Keratinocyte (primary cell): ENCODE data around the gene ASCC3.

ENCODE experiments used
- EZH2 ChIP-seq: IDR thresholded peaks from one replicate; pipeline ENCODE4 v1.6.1; 2012; ENCODE audit warnings: inconsistent platforms, mild to moderate bottlenecking, low read length, moderate library complexity
- TF ChIP-seq, protein P1 (sequence below), 3 experiments: IDR thresholded peaks in 1 of 3; conservative IDR thresholded peaks in 1 of 3; optimal IDR thresholded peaks in 1 of 3; 2 replicates in 2 of 3; 3 replicates in 1 of 3; pipeline versions ENCODE3 to v1.5.1; 2011; ENCODE audit warnings: low read length in 3 of 3, mild to moderate bottlenecking in 3 of 3, moderate library complexity in 2 of 3, control low read depth in 1 of 3, inconsistent platforms in 1 of 3; ENCODE audit not compliant: insufficient read depth in 2 of 3; ENCODE audit errors: extremely low read depth in 1 of 3

GRCh38 chr6:100517106-100517505 lies 364.0 kb downstream of the ASCC3 start:
- TF ChIP-seq EZH2 = no peak
- TF ChIP-seq, protein P1, sequence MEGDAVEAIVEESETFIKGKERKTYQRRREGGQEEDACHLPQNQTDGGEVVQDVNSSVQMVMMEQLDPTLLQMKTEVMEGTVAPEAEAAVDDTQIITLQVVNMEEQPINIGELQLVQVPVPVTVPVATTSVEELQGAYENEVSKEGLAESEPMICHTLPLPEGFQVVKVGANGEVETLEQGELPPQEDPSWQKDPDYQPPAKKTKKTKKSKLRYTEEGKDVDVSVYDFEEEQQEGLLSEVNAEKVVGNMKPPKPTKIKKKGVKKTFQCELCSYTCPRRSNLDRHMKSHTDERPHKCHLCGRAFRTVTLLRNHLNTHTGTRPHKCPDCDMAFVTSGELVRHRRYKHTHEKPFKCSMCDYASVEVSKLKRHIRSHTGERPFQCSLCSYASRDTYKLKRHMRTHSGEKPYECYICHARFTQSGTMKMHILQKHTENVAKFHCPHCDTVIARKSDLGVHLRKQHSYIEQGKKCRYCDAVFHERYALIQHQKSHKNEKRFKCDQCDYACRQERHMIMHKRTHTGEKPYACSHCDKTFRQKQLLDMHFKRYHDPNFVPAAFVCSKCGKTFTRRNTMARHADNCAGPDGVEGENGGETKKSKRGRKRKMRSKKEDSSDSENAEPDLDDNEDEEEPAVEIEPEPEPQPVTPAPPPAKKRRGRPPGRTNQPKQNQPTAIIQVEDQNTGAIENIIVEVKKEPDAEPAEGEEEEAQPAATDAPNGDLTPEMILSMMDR (optimal IDR thresholded peaks at IDR 0.05 in 1 of 3, IDR thresholded peaks at IDR 0.05 in 1 of 3, conservative IDR thresholded peaks at IDR 0.05 in 1 of 3; ENCODE audit: extremely low read depth in 1 of 3, insufficient read depth in 2 of 3, low read length in 3 of 3) = no peak
